Stimulated activated naive B cell treated with anti-CD40 and anti-IgM and Interleukin-4, amounts not matched to agents 10 μg/mL and 1 μg/mL and 100 μg/mL, for 72 hours (primary cell): ENCODE measurements around the gene PTPRC.

Experiments
- ATAC-seq, 2 donors: fragments of 150-1000 bp; cut with Tn5 transposase; replicated peaks; 2 replicates each; pipeline ENCODE4 v1.10.0; 2021; ENCODE audit warnings: moderate library complexity in 1 of 2
- DNase-seq: peaks from one replicate; pipeline ENCODE4 v3.0.0; 2021
- H3K27ac Mint-ChIP-seq: one replicate; pipeline ENCODE4 v1.8.0; 2022; ENCODE audit warnings: mild to moderate bottlenecking, mixed read lengths
- H3K27me3 Mint-ChIP-seq, 2 donors: one replicate each; pipeline ENCODE4 v1.8.0; 2022; ENCODE audit warnings: mixed read lengths in 2 of 2
- H3K36me3 Mint-ChIP-seq, 2 donors: one replicate each; pipeline ENCODE4 v1.8.0; 2022; ENCODE audit warnings: mixed read lengths in 2 of 2, mild to moderate bottlenecking in 1 of 2
- H3K4me1 Mint-ChIP-seq, 2 donors: one replicate each; pipeline ENCODE4 v1.8.0; 2022; ENCODE audit warnings: mixed read lengths in 2 of 2, mild to moderate bottlenecking in 1 of 2
- H3K4me3 Mint-ChIP-seq, 2 donors: one replicate each; pipeline ENCODE4 v1.8.0; 2022; ENCODE audit warnings: mild to moderate bottlenecking in 2 of 2, mixed read lengths in 2 of 2, moderate library complexity in 1 of 2
- H3K9me3 Mint-ChIP-seq, 2 donors: one replicate each; pipeline ENCODE4 v1.8.0; 2022; ENCODE audit warnings: mixed read lengths in 2 of 2, mild to moderate bottlenecking in 1 of 2

Gene PTPRC

GRCh38 chr1:198678301-198678836 lies 39.5 kb downstream of the PTPRC start:
- H3K9me3 Mint-ChIP-seq, result peaks cover 2 to 4% of the 10 kb centered on the region in 2 donors
- no peaks in the 10 kb centered on the region for H3K27me3 Mint-ChIP-seq
- ATAC-seq (no peak), DNase-seq (no peak)
- H3K4me1 Mint-ChIP-seq, result peaks cover 42 to 87% of the 10 kb centered on the region in 2 donors
- peaks cover 36 to 42% of the 10 kb centered on the region in 2 donors for H3K36me3 Mint-ChIP-seq
- H3K27ac Mint-ChIP-seq, result peak overlapping the region; percentile 94
- H3K4me3 Mint-ChIP-seq, result peak overlapping the region; percentile 61 to 62

GRCh38 chr1:198678901-198679329 lies 40.1 kb downstream of the PTPRC start:
- ATAC-seq (peak; percentile 45 to 49), DNase-seq (peak; percentile 53)
- H3K36me3 Mint-ChIP-seq, result peaks cover 36 to 42% of the 10 kb centered on the region in 2 donors
- H3K9me3 Mint-ChIP-seq, result peaks cover 2 to 4% of the 10 kb centered on the region in 2 donors
- H3K4me3 Mint-ChIP-seq, result peak overlapping the region; percentile 61 to 62
- peak overlapping the region; percentile 94 for H3K27ac Mint-ChIP-seq
- H3K4me1 Mint-ChIP-seq, result peaks cover 44 to 85% of the 10 kb centered on the region in 2 donors
- no peaks in the 10 kb centered on the region for H3K27me3 Mint-ChIP-seq

GRCh38 chr1:198679535-198680173 lies 40.8 kb downstream of the PTPRC start:
- DNase-seq (no peak), ATAC-seq (no peak)
- peaks cover 36 to 44% of the 10 kb centered on the region in 2 donors for H3K36me3 Mint-ChIP-seq
- no peaks in the 10 kb centered on the region for H3K27me3 Mint-ChIP-seq
- H3K27ac Mint-ChIP-seq, result peak overlapping the region; percentile 94
- H3K9me3 Mint-ChIP-seq, result peaks cover 2 to 4% of the 10 kb centered on the region in 2 donors
- peak overlapping the region; percentile 16 to 61 for H3K4me3 Mint-ChIP-seq
- H3K4me1 Mint-ChIP-seq, result peaks cover 45 to 84% of the 10 kb centered on the region in 2 donors

- Mint-ChIP-seq H3K27me3 (no peaks in the 10 kb centered on the region), H3K4me3 (peak overlapping the region; percentile 23 to 33), H3K4me1 (peaks cover 44 to 81% of the 10 kb centered on the region in 2 donors), H3K9me3 (peaks cover 2% of the 10 kb centered on the region in 2 donors), H3K27ac (peak overlapping the region; percentile 94), H3K36me3 (peaks cover 35 to 41% of the 10 kb centered on the region in 2 donors)
- ATAC-seq (no peak), DNase-seq (no peak)
Measured at GRCh38 chr1:198680174-198680875, 41.5 kb downstream of the PTPRC start.

- Mint-ChIP-seq H3K4me3 (no peak overlapping the region), H3K27ac (peak overlapping the region; percentile 51), H3K27me3 (no peaks in the 10 kb centered on the region), H3K9me3 (no peaks in the 10 kb centered on the region), H3K4me1 (peaks cover 42 to 77% of the 10 kb centered on the region in 2 donors), H3K36me3 (peaks cover 29 to 34% of the 10 kb centered on the region in 2 donors)
- no peak for DNase-seq
- no peak for ATAC-seq
Measured at GRCh38 chr1:198681252-198681651, 42.4 kb downstream of the PTPRC start.

- Mint-ChIP-seq H3K36me3 (peaks cover 27 to 32% of the 10 kb centered on the region in 2 donors), H3K27me3 (no peaks in the 10 kb centered on the region), H3K9me3 (no peaks in the 10 kb centered on the region), H3K27ac (peak overlapping the region; percentile 91), H3K4me3 (peak overlapping the region; percentile 70 to 73), H3K4me1 (peaks cover 40 to 68% of the 10 kb centered on the region in 2 donors)
- DNase-seq (peak; percentile 81), ATAC-seq (peak; percentile 96 to 97)
Measured at GRCh38 chr1:198681831-198682759, 43.3 kb downstream of the PTPRC start.

- H3K27me3 Mint-ChIP-seq, result no peaks in the 10 kb centered on the region
- H3K36me3 Mint-ChIP-seq, result peaks cover 23 to 29% of the 10 kb centered on the region in 2 donors
- H3K27ac Mint-ChIP-seq, result peak overlapping the region; percentile 91
- DNase-seq (no peak), ATAC-seq (no peak)
- H3K9me3 Mint-ChIP-seq, result no peaks in the 10 kb centered on the region
- peaks cover 38 to 63% of the 10 kb centered on the region in 2 donors for H3K4me1 Mint-ChIP-seq
- H3K4me3 Mint-ChIP-seq, result peak overlapping the region; percentile 70 to 73
Measured at GRCh38 chr1:198682850-198683249, 44.0 kb downstream of the PTPRC start.

GRCh38 chr1:198683449-198683848 lies 44.6 kb downstream of the PTPRC start:
- Mint-ChIP-seq H3K4me1 (peaks cover 36 to 61% of the 10 kb centered on the region in 2 donors), H3K4me3 (peak overlapping the region; percentile 6 to 36), H3K36me3 (peaks cover 23 to 29% of the 10 kb centered on the region in 2 donors), H3K27ac (peak overlapping the region; percentile 91), H3K9me3 (no peaks in the 10 kb centered on the region), H3K27me3 (no peaks in the 10 kb centered on the region)
- DNase-seq (no peak), ATAC-seq (no peak)

- no peak for DNase-seq
- Mint-ChIP-seq H3K36me3 (peaks cover 14 to 21% of the 10 kb centered on the region in 2 donors), H3K27me3 (no peaks in the 10 kb centered on the region), H3K4me3 (no peak overlapping the region), H3K27ac (no peak overlapping the region), H3K4me1 (peaks cover 39 to 61% of the 10 kb centered on the region in 2 donors), H3K9me3 (no peaks in the 10 kb centered on the region)
- no peak for ATAC-seq
Measured at GRCh38 chr1:198686069-198686728, 47.4 kb downstream of the PTPRC start.

GRCh38 chr1:198687429-198687828 lies 48.6 kb downstream of the PTPRC start:
- no peak overlapping the region for H3K4me3 Mint-ChIP-seq
- ATAC-seq, result no peak
- no peak for DNase-seq
- peaks cover 42 to 60% of the 10 kb centered on the region in 2 donors for H3K4me1 Mint-ChIP-seq
- H3K9me3 Mint-ChIP-seq, result no peaks in the 10 kb centered on the region
- no peak overlapping the region for H3K27ac Mint-ChIP-seq
- H3K27me3 Mint-ChIP-seq, result no peaks in the 10 kb centered on the region
- peaks cover 17 to 27% of the 10 kb centered on the region in 2 donors for H3K36me3 Mint-ChIP-seq

- Mint-ChIP-seq H3K4me3 (no peak overlapping the region), H3K9me3 (no peaks in the 10 kb centered on the region), H3K27ac (peak overlapping the region; percentile 2), H3K27me3 (no peaks in the 10 kb centered on the region), H3K36me3 (peaks cover 17 to 41% of the 10 kb centered on the region in 2 donors), H3K4me1 (peaks cover 38 to 57% of the 10 kb centered on the region in 2 donors)
- DNase-seq (no peak), ATAC-seq (no peak)
Measured at GRCh38 chr1:198691063-198691462, 52.2 kb downstream of the PTPRC start.

- Mint-ChIP-seq H3K9me3 (no peaks in the 10 kb centered on the region), H3K27me3 (no peaks in the 10 kb centered on the region), H3K36me3 (peaks cover 26 to 51% of the 10 kb centered on the region in 2 donors), H3K4me3 (no peak overlapping the region), H3K4me1 (peaks cover 41 to 68% of the 10 kb centered on the region in 2 donors), H3K27ac (peak overlapping the region; percentile 37)
- DNase-seq (no peak), ATAC-seq (no peak)
Measured at GRCh38 chr1:198693321-198693720, 54.5 kb downstream of the PTPRC start.

- ATAC-seq (no peak), DNase-seq (no peak)
- Mint-ChIP-seq H3K36me3 (peaks cover 35 to 57% of the 10 kb centered on the region in 2 donors), H3K9me3 (no peaks in the 10 kb centered on the region), H3K4me1 (peaks cover 38 to 66% of the 10 kb centered on the region in 2 donors), H3K4me3 (no peak overlapping the region), H3K27ac (no peak overlapping the region), H3K27me3 (no peaks in the 10 kb centered on the region)
Measured at GRCh38 chr1:198694542-198694941, 55.7 kb downstream of the PTPRC start.
